CD14-positive monocyte (primary cell): ENCODE data around the gene LPCAT1. TPM values are rescaled to one million over a fixed set of nuclear protein-coding genes. Genes with fewer than 3 reads are reported as not detected.

Experiments
- DNase-seq, 3 donors: peaks; one replicate each; pipeline ENCODE4 v3.0.0-alpha.2; 2011 to 2022
- H2AFZ ChIP-seq: 2 replicates; pipeline ENCODE4 v1.6.0; 2012; ENCODE audit warnings: mild to moderate bottlenecking, low read depth, low read length, inconsistent platforms; ENCODE audit not compliant: insufficient read depth, poor library complexity, severe bottlenecking
- H3K27ac ChIP-seq, 2 donors: 1 replicate in 1 of 2; 2 replicates in 1 of 2; pipeline ENCODE4 v1.5.1; 2012 to 2013; ENCODE audit warnings: low read length in 2 of 2, control low read depth in 1 of 2, inconsistent platforms in 1 of 2, low read depth in 1 of 2, mild to moderate bottlenecking in 1 of 2
- H3K27me3 ChIP-seq, 2 donors: one replicate each; pipeline versions ENCODE4 v1.6.0 to v1.6.1; 2011 to 2013; ENCODE audit warnings: low read length in 2 of 2; ENCODE audit not compliant: control insufficient read depth in 2 of 2, insufficient read depth in 2 of 2
- H3K36me3 ChIP-seq, 2 donors: replicated peaks in 1 of 2; 1 replicate in 1 of 2; 2 replicates in 1 of 2; pipeline versions ENCODE4 v1.5.1 to v1.6.1; 2012 to 2013; ENCODE audit warnings: low read length in 2 of 2, control low read depth in 1 of 2, inconsistent platforms in 1 of 2, mild to moderate bottlenecking in 1 of 2; ENCODE audit not compliant: insufficient read depth in 2 of 2, control insufficient read depth in 1 of 2
- H3K4me1 ChIP-seq, 2 donors: 1 replicate in 1 of 2; 2 replicates in 1 of 2; pipeline versions ENCODE4 v1.5.1 to v1.6.1; 2012 to 2013; ENCODE audit warnings: low read length in 2 of 2, control low read depth in 1 of 2, inconsistent platforms in 1 of 2, mild to moderate bottlenecking in 1 of 2, moderate library complexity in 1 of 2; ENCODE audit not compliant: insufficient read depth in 2 of 2, control insufficient read depth in 1 of 2
- H3K4me2 ChIP-seq: replicated peaks from 2 replicates; pipeline ENCODE3; 2012; ENCODE audit warnings: low read length, moderate library complexity, mild to moderate bottlenecking; ENCODE audit not compliant: poor library complexity, severe bottlenecking; ENCODE audit errors: extremely low read depth
- H3K4me3 ChIP-seq, 3 experiments: fragments of 200-600 bp in 1 of 3; sonication (generic) in 1 of 3; replicated peaks in 1 of 3; 1 replicate in 2 of 3; 2 replicates in 1 of 3; pipeline ENCODE4 v1.5.1; 2011 to 2013; ENCODE audit warnings: low read length in 3 of 3, mild to moderate bottlenecking in 3 of 3, control low read depth in 2 of 3, low read depth in 2 of 3, inconsistent platforms in 1 of 3, moderate library complexity in 1 of 3
- H3K79me2 ChIP-seq: 2 replicates; pipeline ENCODE4 v1.6.0; 2012; ENCODE audit warnings: mild to moderate bottlenecking, control low read depth, inconsistent platforms, low read length, moderate library complexity; ENCODE audit not compliant: insufficient read depth
- H3K9ac ChIP-seq: 2 replicates; pipeline ENCODE4 v1.6.0; 2017; ENCODE audit warnings: low read length, mild to moderate bottlenecking; ENCODE audit not compliant: insufficient read depth, poor library complexity, severe bottlenecking
- H3K9me3 ChIP-seq, 2 donors: replicated peaks in 1 of 2; 1 replicate in 1 of 2; 2 replicates in 1 of 2; pipeline versions ENCODE4 v1.5.1 to v1.6.1; 2012 to 2013; ENCODE audit warnings: low read length in 2 of 2, control low read depth in 1 of 2; ENCODE audit not compliant: control insufficient read depth in 1 of 2, insufficient read depth in 1 of 2
- H4K20me1 ChIP-seq: 2 replicates; pipeline ENCODE4 v1.6.0; 2012; ENCODE audit warnings: mild to moderate bottlenecking, low read length, control low read depth, moderate library complexity; ENCODE audit not compliant: insufficient read depth
- H3K27ac Mint-ChIP-seq, 7 donors: one replicate each; pipeline ENCODE4 v1.8.0; 2020; ENCODE audit warnings: mild to moderate bottlenecking in 7 of 7, mixed read lengths in 7 of 7, moderate library complexity in 6 of 7, inconsistent platforms in 2 of 7
- H3K27me3 Mint-ChIP-seq, 3 donors: one replicate each; pipeline ENCODE4 v1.8.0; 2021 to 2022; ENCODE audit warnings: low read depth in 3 of 3, mild to moderate bottlenecking in 3 of 3, mixed read lengths in 3 of 3, moderate library complexity in 3 of 3, inconsistent platforms in 1 of 3
- H3K36me3 Mint-ChIP-seq, 2 donors: one replicate each; pipeline ENCODE4 v1.8.0; 2020; ENCODE audit warnings: mixed read lengths in 2 of 2, inconsistent platforms in 1 of 2, mild to moderate bottlenecking in 1 of 2
- H3K4me1 Mint-ChIP-seq: one replicate; pipeline ENCODE4 v1.8.0; 2020; ENCODE audit warnings: mild to moderate bottlenecking, mixed read lengths
- H3K4me3 Mint-ChIP-seq, 2 donors: one replicate each; pipeline ENCODE4 v1.8.0; 2020; ENCODE audit warnings: mild to moderate bottlenecking in 2 of 2, mixed read lengths in 2 of 2, moderate library complexity in 1 of 2
- H3K9me3 Mint-ChIP-seq, 7 donors: one replicate each; pipeline ENCODE4 v1.8.0; 2020 to 2022; ENCODE audit warnings: mixed read lengths in 7 of 7, mild to moderate bottlenecking in 6 of 7, moderate library complexity in 6 of 7, inconsistent platforms in 2 of 7
- CTCF ChIP-seq: fragments of 200-600 bp; IDR thresholded peaks from one replicate; pipeline ENCODE4 v1.8.0; 2022; ENCODE audit warnings: antibody characterized with exemption, mild to moderate bottlenecking
- WGBS: methylation state at CpG from one replicate; pipeline ENCODE4 v1.1.5; 2013; ENCODE audit warnings: missing lambda C conversion rate; ENCODE audit not compliant: insufficient coverage; 5-methylcytosine and 5-hydroxymethylcytosine counted together
- intact Hi-C, 2 donors: fragments of 100-400 bp; cut with micrococcal nuclease; formaldehyde crosslinking; loops; one replicate each; pipeline versions ENCODE4 v1.15.0 to v1.15.1; 2023
- polyA plus RNA-seq, 3 donors: library from polyadenylated mRNA; depleted of rRNA in 1 of 3; unstranded in 2 of 3; stranded (reverse) in 1 of 3; fragments of 300-500 nt in 2 of 3; fragments of >200 nt in 1 of 3; fragmentation: Illumina TruSeq in 2 of 3; gene quantifications; 1 replicate in 2 of 3; 2 replicates in 1 of 3; pipeline ENCODE4 v1.2.3, GENCODE V29; 2012 to 2021

The LPCAT1 gene
- polyA plus RNA-seq, 3 donors, result 34.1 to 53.9 (median 34.8) TPM

- Histone ChIP-seq H3K79me2 (no peaks in the 10 kb centered on the region), H3K9me3 (peaks cover 0 to 1% of the 10 kb centered on the region in 2 donors), H3K4me3 (no peak overlapping the region), H3K36me3 (no peaks in the 10 kb centered on the region), H3K27me3 (no peaks in the 10 kb centered on the region), H3K9ac (no peak overlapping the region), H3K27ac (no peak overlapping the region), H3K4me1 (no peaks in the 10 kb centered on the region), H3K4me2 (no peak overlapping the region), H4K20me1 (no peaks in the 10 kb centered on the region), H2AFZ (no peak overlapping the region)
- no peak for TF ChIP-seq CTCF
- DNase-seq, result no peak
- 80% methylated on average over 10 of the region's 11 CpGs for WGBS
- no peak overlapping the region for H3K27ac Mint-ChIP-seq
- peaks cover 0 to 6% (median 1%) of the 10 kb centered on the region in 3 donors for H3K27me3 Mint-ChIP-seq
- H3K36me3 Mint-ChIP-seq, result no peaks in the 10 kb centered on the region
- no peaks in the 10 kb centered on the region for H3K4me1 Mint-ChIP-seq
- intact Hi-C loops, result no loop called here
- H3K9me3 Mint-ChIP-seq, result peaks cover 0 to 9% (median 5%) of the 10 kb centered on the region in 7 donors
- H3K4me3 Mint-ChIP-seq, result no peak overlapping the region
Measured at GRCh38 chr5:1419476-1420210, 104.1 kb downstream of the LPCAT1 start.

GRCh38 chr5:1418921-1419280 lies 104.9 kb downstream of the LPCAT1 start:
- Histone ChIP-seq H3K27ac (no peak overlapping the region), H3K4me1 (no peaks in the 10 kb centered on the region), H4K20me1 (no peaks in the 10 kb centered on the region), H3K27me3 (no peaks in the 10 kb centered on the region), H3K4me2 (no peak overlapping the region), H3K79me2 (no peaks in the 10 kb centered on the region), H3K36me3 (no peaks in the 10 kb centered on the region), H3K9me3 (no peaks in the 10 kb centered on the region), H3K9ac (no peak overlapping the region), H2AFZ (no peak overlapping the region), H3K4me3 (no peak overlapping the region)
- H3K36me3 Mint-ChIP-seq, result no peaks in the 10 kb centered on the region
- no peak overlapping the region for H3K4me3 Mint-ChIP-seq
- no peaks in the 10 kb centered on the region for H3K4me1 Mint-ChIP-seq
- H3K27ac Mint-ChIP-seq, result no peak overlapping the region
- peaks cover 0 to 8% (median 1%) of the 10 kb centered on the region in 3 donors for H3K27me3 Mint-ChIP-seq
- no peak for DNase-seq
- intact Hi-C loops, result no loop called here
- no peak for TF ChIP-seq CTCF
- peaks cover 0 to 8% (median 3%) of the 10 kb centered on the region in 7 donors for H3K9me3 Mint-ChIP-seq
